ENCODE results near the gene GRB7. TPM values are rescaled to one million over a fixed set of nuclear protein-coding genes. Genes with fewer than 3 reads are reported as not detected.

Gene GRB7
- total and polyA plus RNA-seq, 2 experiments from 2014 or later, result 12.8 to 28.9 TPM

GRCh38 chr17:39727556-39727955, 10.2 kb upstream of the GRB7 start (continued):
- TF ChIP-seq ZNF462 (CRISPR knock-in tag; IDR thresholded peaks at IDR 0.05) (no peak), EZH2phosphoT487 (IDR thresholded peaks at IDR 0.05; ENCODE audit: unreplicated experiment) (no peak), STAT1 (IDR thresholded peaks at IDR 0.05; ENCODE audit: unreplicated experiment) (no peak), POLR2AphosphoS5 (IDR thresholded peaks at IDR 0.05; ENCODE audit: low read depth) (no peak), NANOG (IDR thresholded peaks at IDR 0.05; ENCODE audit: borderline replicate concordance) (no peak)

GRCh38 chr17:39729280-39729851, 8.4 kb upstream of the GRB7 start:
- Histone ChIP-seq H3K9me2 (ENCODE audit: insufficient read depth) (no peaks in the 10 kb centered on the region), H3K27me3 (ENCODE audit: insufficient read depth) (no peaks in the 10 kb centered on the region), H3K4me1 (ENCODE audit: insufficient read depth) (peaks cover 15% of the 10 kb centered on the region), H3K36me3 (ENCODE audit: insufficient read depth) (peaks cover 11% of the 10 kb centered on the region; the same call in 1 of the 2 replicates), H3K27ac (ENCODE audit: low read depth) (peak overlapping the region; percentile 90), H3K4me3 (peak overlapping the region; percentile 81), H4K20me1 (replicated peaks; ENCODE audit: insufficient read depth) (no peaks in the 10 kb centered on the region; the same call in 1 of the 2 replicates), H2AFZ (no peak overlapping the region; the same call in 1 of the 2 replicates), H3K4me2 (peak overlapping the region; percentile 95), H3K79me2 (replicated peaks; ENCODE audit: insufficient read depth) (no peaks in the 10 kb centered on the region), H3F3A (replicated peaks; ENCODE audit: low read depth) (peaks cover 21% of the 10 kb centered on the region)
- Mint-ChIP-seq H3K27me3 (ENCODE audit: insufficient read depth, low read depth, poor library complexity) (peaks cover 32% of the 10 kb centered on the region), H3K4me3 (peak overlapping the region; percentile 85), H3K36me3 (ENCODE audit: low read depth) (peaks cover 46% of the 10 kb centered on the region), H3K27ac (peak overlapping the region; percentile 88), H3K9me3 (no peaks in the 10 kb centered on the region; the same call in 2 of the 3 replicates), H3K4me1 (peaks cover 17% of the 10 kb centered on the region)
- no peak for DNase-seq (ENCODE audit: low spot score)
- no peak for ATAC-seq
- TF ChIP-seq ETS1 (IDR thresholded peaks at IDR 0.05) (no peak), NANOG (IDR thresholded peaks at IDR 0.05; ENCODE audit: borderline replicate concordance) (no peak), POLR2AphosphoS5 (IDR thresholded peaks at IDR 0.05; ENCODE audit: low read depth) (no peak), ZNF462 (CRISPR knock-in tag; IDR thresholded peaks at IDR 0.05) (no peak), ZNF331 (CRISPR knock-in tag; IDR thresholded peaks at IDR 0.05; ENCODE audit: low read depth) (no peak), CREB1 (CRISPR knock-in tag; IDR thresholded peaks at IDR 0.05; ENCODE audit: low read depth) (no peak)

All from GM23338 (cell line).